HAP-1 (cell line): Measurements from ENCODE around the gene DMXL1.

ENCODE experiments used
- DNase-seq, 2 experiments: peaks; one replicate each; pipeline ENCODE4 v3.0.0-alpha.2; 2016 to 2020; ENCODE audit warnings: low spot score in 2 of 2
- H3K27me3 ChIP-seq: fragments of 250-450 bp; sonication (Bioruptor Pico); 2 replicates; pipeline ENCODE4 v1.5.1; 2020; ENCODE audit warnings: low read depth, mild to moderate bottlenecking, moderate library complexity
- H3K36me3 ChIP-seq: fragments of 250-450 bp; sonication (Bioruptor Pico); replicated peaks from 2 replicates; pipeline ENCODE4 v1.5.1; 2020; ENCODE audit warnings: mild to moderate bottlenecking
- H3K4me1 ChIP-seq: fragments of 250-450 bp; sonication (Bioruptor Pico); 2 replicates; pipeline ENCODE4 v1.5.1; 2020; ENCODE audit warnings: mild to moderate bottlenecking
- H3K4me3 ChIP-seq: fragments of 250-450 bp; sonication (Bioruptor Pico); 2 replicates; pipeline ENCODE4 v1.5.1; 2020; ENCODE audit warnings: mild to moderate bottlenecking, moderate library complexity
- H3K9me3 ChIP-seq: fragments of 250-450 bp; sonication (Bioruptor Pico); 2 replicates; pipeline ENCODE4 v1.5.1; 2020; ENCODE audit warnings: mild to moderate bottlenecking, moderate library complexity
- in situ Hi-C: fragments of 300-500 bp; cut with MboI; formaldehyde crosslinking; loops from 3 replicates; pipeline ENCODE4 v1.14.3; 2020; ENCODE audit warnings: low sequenced_read_pairs, inconsistent platforms, mixed read lengths

The DMXL1 gene

DNA sequence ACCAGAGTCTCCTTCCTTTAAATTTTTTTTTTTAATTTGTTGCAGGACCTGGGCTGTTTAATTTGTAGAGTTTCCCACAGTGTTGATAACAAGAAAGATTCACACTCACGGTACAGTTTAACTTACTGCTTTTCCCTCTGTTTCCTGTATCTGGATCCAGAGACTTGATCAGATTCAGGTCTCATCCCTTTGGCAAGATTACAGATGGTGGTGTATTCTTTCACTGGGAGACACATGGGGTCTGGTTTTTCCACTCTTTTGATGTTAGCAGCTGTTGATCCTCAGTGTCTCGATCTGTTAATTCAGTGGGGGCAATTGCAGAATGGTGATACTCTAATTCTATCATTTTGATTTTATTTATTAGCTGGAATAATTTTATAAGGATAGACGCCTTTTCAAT is 209.5 kb downstream of the DMXL1 start:
- Histone ChIP-seq H3K36me3 (no peaks in the 10 kb centered on the region; the same call in 1 of the 2 replicates), H3K4me1 (no peaks in the 10 kb centered on the region), H3K27me3 (no peaks in the 10 kb centered on the region), H3K9me3 (no peaks in the 10 kb centered on the region), H3K4me3 (no peak overlapping the region)
- DNase-seq = no peak
- in situ Hi-C loops = no loop called here

DNA sequence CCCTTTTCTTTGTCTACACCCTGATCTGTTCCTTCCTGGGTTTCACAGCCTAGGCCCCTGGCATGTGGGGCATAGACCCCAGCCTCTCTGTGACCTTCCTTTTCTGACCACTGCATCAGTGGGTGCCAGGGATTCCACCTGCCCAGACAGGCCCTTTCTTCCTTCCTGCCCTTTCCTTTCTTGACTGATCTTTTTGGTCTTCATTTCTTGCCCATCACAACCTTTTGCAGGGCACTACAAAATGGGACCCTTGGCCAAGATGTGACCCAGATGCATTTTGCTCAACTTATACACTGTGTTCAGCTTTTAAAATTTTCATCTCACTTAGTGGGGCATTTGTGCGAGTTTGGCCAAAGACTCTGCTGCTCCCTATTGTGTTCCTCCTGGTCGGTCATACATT is 211.7 kb downstream of the DMXL1 start:
- Histone ChIP-seq H3K27me3 (no peaks in the 10 kb centered on the region), H3K4me1 (peaks cover 3% of the 10 kb centered on the region; the same call in 1 of the 2 replicates), H3K4me3 (no peak overlapping the region), H3K9me3 (no peaks in the 10 kb centered on the region), H3K36me3 (no peaks in the 10 kb centered on the region; the same call in 1 of the 2 replicates)
- in situ Hi-C loops = no loop called here
- DNase-seq = no peak

DNA sequence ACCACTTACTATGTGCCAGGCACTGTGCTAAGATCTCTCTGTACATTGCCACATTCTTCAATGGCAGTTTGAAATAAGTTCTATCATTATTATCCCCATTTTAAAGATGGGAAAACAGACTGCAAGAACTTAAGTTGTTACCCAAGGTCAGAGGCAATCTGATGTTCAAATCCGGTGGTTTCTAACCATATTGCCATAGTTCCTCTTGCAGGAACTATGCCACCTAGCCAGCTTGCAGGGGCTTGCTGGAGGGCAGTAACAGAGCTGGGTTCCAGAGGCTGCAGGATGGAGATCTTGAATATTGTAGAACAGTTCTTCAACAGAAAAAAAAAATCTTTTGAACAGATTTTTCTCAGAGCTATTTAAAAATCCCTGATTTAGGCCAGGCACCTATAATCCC is 213.1 kb downstream of the DMXL1 start:
- no peak overlapping the region for H3K4me3 ChIP-seq
- no peaks in the 10 kb centered on the region for H3K9me3 ChIP-seq
- no peaks in the 10 kb centered on the region; the same call in 1 of the 2 replicates for H3K36me3 ChIP-seq
- in situ Hi-C loops = no loop called here
- DNase-seq = no peak
- H3K4me1 ChIP-seq = peaks cover 17% of the 10 kb centered on the region
- no peaks in the 10 kb centered on the region for H3K27me3 ChIP-seq

DNA sequence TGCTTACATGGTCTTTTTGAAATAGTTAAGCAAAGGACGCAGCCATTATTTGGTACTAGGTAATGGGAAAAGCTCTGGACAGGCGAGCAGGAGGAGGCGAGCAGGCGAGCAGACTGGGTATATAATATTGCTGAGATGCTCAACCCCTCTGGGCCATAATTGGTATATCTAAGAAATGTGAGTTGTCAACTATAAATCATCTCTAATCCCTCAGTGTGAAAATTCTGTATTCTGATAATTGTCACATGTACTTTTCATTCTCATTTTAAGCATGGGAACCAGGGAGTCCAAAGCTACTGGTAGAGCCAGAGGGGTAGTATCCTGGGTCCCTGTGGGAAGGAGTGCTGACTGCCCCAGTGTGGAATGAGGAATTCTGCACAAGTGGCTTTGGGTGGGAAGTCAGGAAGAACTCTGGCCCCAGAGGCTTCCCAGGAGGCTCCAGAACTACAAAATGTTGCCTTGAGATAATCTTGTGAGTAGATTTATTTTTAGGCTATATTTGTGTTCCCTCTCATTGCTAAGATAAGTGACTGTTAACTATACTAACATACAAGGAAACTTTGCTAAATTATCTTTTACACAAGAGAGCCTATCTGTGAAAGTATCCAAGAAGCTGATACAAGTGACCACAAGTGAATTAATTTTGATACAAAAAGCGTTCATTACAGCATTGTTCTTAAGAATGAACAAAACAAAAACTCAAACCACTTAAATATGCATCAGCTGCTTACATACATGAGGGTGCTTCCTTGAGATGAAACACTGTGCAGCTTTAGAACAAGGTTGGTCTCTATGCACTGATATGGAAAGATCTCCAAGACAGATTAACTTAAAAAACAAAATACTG is 214.4 kb downstream of the DMXL1 start:
- Histone ChIP-seq H3K36me3 (no peaks in the 10 kb centered on the region; the same call in 1 of the 2 replicates), H3K4me3 (no peak overlapping the region), H3K27me3 (no peaks in the 10 kb centered on the region), H3K4me1 (peaks cover 20% of the 10 kb centered on the region), H3K9me3 (no peaks in the 10 kb centered on the region)
- in situ Hi-C loops = no loop called here
- no peak for DNase-seq

- no peak overlapping the region for H3K4me3 ChIP-seq
- H3K27me3 ChIP-seq = no peaks in the 10 kb centered on the region
- DNase-seq = no peak
- H3K9me3 ChIP-seq = no peaks in the 10 kb centered on the region
- H3K36me3 ChIP-seq = no peaks in the 10 kb centered on the region; the same call in 1 of the 2 replicates
- in situ Hi-C loops = no loop called here
- H3K4me1 ChIP-seq = peaks cover 20% of the 10 kb centered on the region
Observed at GRCh38 chr5:119286511-119287488, 215.9 kb downstream of the DMXL1 start.

DNA sequence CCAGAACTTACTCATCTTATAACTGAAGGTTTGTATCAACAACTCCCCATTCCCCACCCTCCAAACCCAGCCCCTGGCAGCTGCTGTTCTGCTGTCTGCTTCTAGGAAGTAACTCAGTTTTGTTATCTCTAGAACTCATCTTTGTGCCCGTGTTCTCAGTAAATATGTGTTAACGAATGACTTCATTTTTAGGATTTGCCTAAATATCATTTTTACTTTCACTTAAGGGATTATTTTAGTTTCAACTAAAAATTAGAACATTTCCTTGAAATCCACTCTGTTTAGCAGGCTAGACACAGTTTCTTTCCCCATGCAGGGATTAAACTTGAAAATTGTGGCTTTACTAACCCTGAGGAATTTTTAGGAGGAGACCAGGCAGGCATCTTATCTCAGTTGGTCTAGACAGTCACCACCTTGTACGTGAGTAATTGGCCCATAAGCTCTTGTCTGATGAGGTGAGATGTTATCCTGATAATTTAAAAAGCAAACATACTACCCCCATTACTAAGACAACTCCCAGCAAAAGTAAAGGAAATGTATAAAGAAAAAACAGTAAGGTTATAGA is 216.7 kb downstream of the DMXL1 start:
- Histone ChIP-seq H3K36me3 (no peaks in the 10 kb centered on the region), H3K27me3 (no peaks in the 10 kb centered on the region), H3K9me3 (no peaks in the 10 kb centered on the region), H3K4me3 (no peak overlapping the region), H3K4me1 (peaks cover 20% of the 10 kb centered on the region)
- in situ Hi-C loops = no loop called here
- DNase-seq = no peak

DNA sequence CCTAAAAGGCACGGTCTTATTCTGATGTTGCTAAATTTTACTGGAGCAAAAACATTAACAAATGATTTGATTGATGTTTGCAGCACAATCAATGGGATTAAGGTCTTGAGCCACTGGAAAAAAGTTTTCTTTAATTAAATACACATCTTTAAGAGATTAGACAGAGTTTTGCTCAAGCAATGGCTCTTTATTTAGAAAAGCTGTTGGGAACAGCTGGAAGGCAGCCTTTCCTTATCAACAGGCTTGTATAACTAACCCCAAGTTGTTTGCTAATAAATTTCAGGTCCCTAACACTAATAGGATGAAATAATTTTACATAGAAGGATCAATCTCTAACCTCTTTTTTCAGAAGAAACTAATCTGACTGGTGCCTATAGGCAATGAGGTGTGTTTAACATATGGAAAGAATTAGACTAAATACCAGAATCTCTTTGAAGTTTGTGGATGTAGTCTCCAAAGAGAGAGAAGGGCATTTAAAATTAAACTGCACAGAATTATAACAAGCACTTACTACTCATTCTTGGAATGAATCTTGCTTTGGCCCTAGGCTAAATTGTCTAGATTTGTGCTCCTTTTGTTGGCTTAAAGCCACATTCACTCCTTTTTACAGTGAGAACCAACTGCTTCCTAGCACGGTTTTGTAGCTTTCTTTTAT is 217.6 kb downstream of the DMXL1 start:
- Histone ChIP-seq H3K27me3 (no peaks in the 10 kb centered on the region), H3K4me3 (no peak overlapping the region), H3K9me3 (no peaks in the 10 kb centered on the region), H3K36me3 (no peaks in the 10 kb centered on the region), H3K4me1 (peaks cover 20% of the 10 kb centered on the region)
- peak in 1 of 2 experiments; percentile 78 for DNase-seq
- in situ Hi-C loops = no loop called here

DNA sequence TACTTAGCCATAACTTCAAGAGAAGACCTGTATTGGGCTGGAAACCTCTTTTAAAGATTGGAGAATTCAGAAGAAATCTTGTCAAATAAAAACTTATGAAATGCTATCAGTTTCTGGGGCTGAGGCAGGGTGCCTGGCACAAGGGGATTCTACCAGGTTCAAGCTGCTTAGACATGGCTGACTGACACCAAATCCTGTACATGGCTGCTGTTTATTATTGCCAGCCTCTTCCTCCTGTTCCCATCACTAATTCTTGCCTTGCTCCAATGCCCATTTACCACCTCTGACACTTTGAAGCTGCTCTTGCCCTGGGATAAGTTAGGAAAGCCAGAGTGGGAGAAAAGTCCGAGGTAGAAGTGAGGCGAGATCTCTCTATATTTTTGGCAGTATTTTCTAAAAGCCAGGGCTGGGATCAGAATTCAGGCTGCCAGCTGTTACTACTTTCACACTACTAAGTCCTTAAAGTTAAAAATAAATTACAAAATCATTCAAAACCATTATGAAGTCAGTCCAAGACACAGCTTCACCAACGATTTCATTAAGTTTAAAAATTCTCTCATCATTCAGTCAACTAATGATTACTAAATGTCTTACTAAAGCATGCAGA is 218.7 kb downstream of the DMXL1 start:
- no peaks in the 10 kb centered on the region for H3K36me3 ChIP-seq
- H3K4me3 ChIP-seq = no peak overlapping the region
- in situ Hi-C loops = no loop called here
- peaks cover 20% of the 10 kb centered on the region for H3K4me1 ChIP-seq
- H3K27me3 ChIP-seq = no peaks in the 10 kb centered on the region
- no peak for DNase-seq
- no peaks in the 10 kb centered on the region for H3K9me3 ChIP-seq

- in situ Hi-C loops = no loop called here
- no peaks in the 10 kb centered on the region for H3K27me3 ChIP-seq
- no peaks in the 10 kb centered on the region for H3K9me3 ChIP-seq
- no peaks in the 10 kb centered on the region for H3K36me3 ChIP-seq
- H3K4me1 ChIP-seq = peaks cover 20% of the 10 kb centered on the region
- no peak overlapping the region for H3K4me3 ChIP-seq
- no peak for DNase-seq
Observed at GRCh38 chr5:119290161-119290569, 219.3 kb downstream of the DMXL1 start.

GRCh38 chr5:119290607-119291006 is 219.7 kb downstream of the DMXL1 start:
- in situ Hi-C loops = no loop called here
- peaks cover 20% of the 10 kb centered on the region for H3K4me1 ChIP-seq
- H3K27me3 ChIP-seq = no peaks in the 10 kb centered on the region
- DNase-seq = no peak
- no peaks in the 10 kb centered on the region for H3K9me3 ChIP-seq
- no peaks in the 10 kb centered on the region for H3K36me3 ChIP-seq
- no peak overlapping the region for H3K4me3 ChIP-seq

DNA sequence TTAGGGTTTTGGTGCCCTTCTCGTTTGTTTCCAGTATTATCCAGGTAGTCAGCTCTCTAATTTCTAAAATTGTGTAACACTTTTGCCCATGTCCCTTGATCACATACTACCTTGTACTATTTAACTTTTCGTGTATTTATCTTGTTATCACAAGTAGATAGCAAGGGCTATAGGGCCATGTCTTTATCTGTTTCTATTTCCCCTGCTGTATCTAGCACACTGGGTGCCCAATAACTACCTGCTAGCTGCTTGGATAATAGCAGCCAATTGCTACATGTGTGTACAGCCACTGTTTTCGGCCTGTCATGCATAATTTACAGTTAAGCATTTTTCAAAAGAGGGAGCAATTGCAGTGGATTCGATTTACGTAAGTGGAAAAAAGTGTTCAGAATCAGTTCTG is 220.2 kb downstream of the DMXL1 start:
- Histone ChIP-seq H3K9me3 (no peaks in the 10 kb centered on the region), H3K27me3 (no peaks in the 10 kb centered on the region), H3K4me1 (peaks cover 20% of the 10 kb centered on the region), H3K36me3 (no peaks in the 10 kb centered on the region), H3K4me3 (no peak overlapping the region)
- no peak for DNase-seq
- in situ Hi-C loops = no loop called here

- H3K36me3 ChIP-seq = no peaks in the 10 kb centered on the region
- no peaks in the 10 kb centered on the region for H3K27me3 ChIP-seq
- no peaks in the 10 kb centered on the region for H3K9me3 ChIP-seq
- no peak for DNase-seq
- peaks cover 20% of the 10 kb centered on the region for H3K4me1 ChIP-seq
- no peak overlapping the region for H3K4me3 ChIP-seq
- in situ Hi-C loops = no loop called here
Observed at GRCh38 chr5:119291877-119292276, 221.0 kb downstream of the DMXL1 start.
